ENCODE measurements around the gene LRRC56. TPM values are rescaled to one million over a fixed set of nuclear protein-coding genes. Genes with fewer than 3 reads are reported as not detected.

Gene LRRC56
- total and polyA plus RNA-seq, 2 of the 13 experiments (the other 11 are each of a cell fraction or from before 2014, with no cell fraction given): 0.11 to 0.29 TPM

DNA sequence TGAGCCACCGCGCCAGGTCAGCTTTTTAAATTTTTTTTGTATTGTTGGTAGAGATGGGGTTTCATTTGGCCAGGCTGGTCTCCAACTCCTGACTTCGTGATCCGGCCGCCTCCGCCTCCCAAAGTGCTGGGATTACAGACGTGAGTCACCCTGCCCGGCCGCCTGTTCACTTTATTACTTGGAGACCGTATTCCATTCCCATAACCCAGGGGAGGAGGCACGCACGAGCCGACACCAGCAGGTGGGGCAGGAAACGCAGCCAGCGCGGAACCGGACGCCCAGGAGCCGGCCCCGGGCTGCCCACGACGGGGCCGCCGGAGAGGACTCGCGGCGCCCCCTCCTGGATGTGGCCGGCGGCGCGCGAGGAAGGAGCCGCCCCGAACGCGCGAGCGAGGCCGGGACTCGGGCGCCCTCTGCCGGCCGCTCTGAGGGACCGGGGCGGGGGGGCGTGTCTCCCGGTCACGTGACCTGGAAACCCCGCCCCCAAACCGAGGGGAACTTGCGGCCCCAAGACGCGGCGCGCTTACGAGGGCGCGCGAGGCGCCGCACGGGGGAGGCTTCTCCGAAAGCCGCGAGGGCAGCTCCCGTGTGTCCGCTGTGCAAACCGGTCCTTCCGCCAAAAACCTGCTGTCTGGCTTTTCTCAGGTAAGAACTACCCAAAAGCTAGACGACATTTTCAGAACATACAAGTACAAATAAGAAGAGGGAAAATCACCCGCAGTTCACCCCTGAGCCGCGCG, 18.7 kb upstream of the LRRC56 start (continued):
- TF ChIP-seq SKI (IDR thresholded peaks at IDR 0.05; ENCODE audit: partially characterized antibody) (peak; percentile 88), PHF5A (CRISPR knock-in tag; IDR thresholded peaks at IDR 0.05; ENCODE audit: low read depth, unreplicated experiment) (peak; percentile 76), FOXC1 (CRISPR knock-in tag; IDR thresholded peaks at IDR 0.05; ENCODE audit: borderline replicate concordance) (peak; percentile 88), SALL2 (CRISPR knock-in tag; IDR thresholded peaks at IDR 0.05) (peak; percentile 33; the same call in 1 of the 2 replicates), ZNF414 (CRISPR knock-in tag; IDR thresholded peaks at IDR 0.05) (peak; percentile 86; the same call in 1 of the 2 replicates), LCORL (IDR thresholded peaks at IDR 0.05) (no peak), LCORL (CRISPR knock-in tag; IDR thresholded peaks at IDR 0.05) (peak; percentile 68; the same call in 1 of the 2 replicates), ARNT2 (CRISPR knock-in tag; IDR thresholded peaks at IDR 0.05; ENCODE audit: low read depth) (0 out of 2 replicates have a peak, but pooled peaks have one; percentile 25), GABPA (IDR thresholded peaks at IDR 0.05; ENCODE audit: low read depth, low read length) (no peak; the same call in 1 of the 2 replicates), GABPA (CRISPR knock-in tag; IDR thresholded peaks at IDR 0.05; ENCODE audit: low read depth) (peak; percentile 44; the same call in 1 of the 2 replicates), MXI1 (IDR thresholded peaks at IDR 0.05; ENCODE audit: borderline replicate concordance, low read depth, low read length) (peak; percentile 81; the same call in 1 of the 3 replicates), PHF21A (CRISPR knock-in tag; IDR thresholded peaks at IDR 0.05) (peak; percentile 72; the same call in 1 of the 2 replicates), MYC (CRISPR knock-in tag; IDR thresholded peaks at IDR 0.05; ENCODE audit: borderline replicate concordance) (peak; percentile 83; the same call in 1 of the 2 replicates), ZSCAN25 (CRISPR knock-in tag; IDR thresholded peaks at IDR 0.05) (0 out of 2 replicates have a peak, but pooled peaks have one; percentile 45), PAXIP1 (CRISPR knock-in tag; conservative IDR thresholded peaks at IDR 0.05) (peak; percentile 32), YY1 (IDR thresholded peaks at IDR 0.05; ENCODE audit: insufficient read depth, insufficient replicate concordance, low read depth, low read length) (peak; percentile 79), POLR2AphosphoS5 (IDR thresholded peaks at IDR 0.05; ENCODE audit: low read depth, low read length) (0 out of 2 replicates have a peak, but pooled peaks have one; percentile 27), STAG1 (CRISPR knock-in tag; IDR thresholded peaks at IDR 0.05) (peak; percentile 78), KAT7 (CRISPR knock-in tag; IDR thresholded peaks at IDR 0.05; ENCODE audit: borderline replicate concordance) (peak; percentile 58; the same call in 1 of the 2 replicates), XRCC5 (optimal IDR thresholded peaks at IDR 0.05; ENCODE audit: low read length) (peak; percentile 93)
- TF ChIP-seq, protein P1, sequence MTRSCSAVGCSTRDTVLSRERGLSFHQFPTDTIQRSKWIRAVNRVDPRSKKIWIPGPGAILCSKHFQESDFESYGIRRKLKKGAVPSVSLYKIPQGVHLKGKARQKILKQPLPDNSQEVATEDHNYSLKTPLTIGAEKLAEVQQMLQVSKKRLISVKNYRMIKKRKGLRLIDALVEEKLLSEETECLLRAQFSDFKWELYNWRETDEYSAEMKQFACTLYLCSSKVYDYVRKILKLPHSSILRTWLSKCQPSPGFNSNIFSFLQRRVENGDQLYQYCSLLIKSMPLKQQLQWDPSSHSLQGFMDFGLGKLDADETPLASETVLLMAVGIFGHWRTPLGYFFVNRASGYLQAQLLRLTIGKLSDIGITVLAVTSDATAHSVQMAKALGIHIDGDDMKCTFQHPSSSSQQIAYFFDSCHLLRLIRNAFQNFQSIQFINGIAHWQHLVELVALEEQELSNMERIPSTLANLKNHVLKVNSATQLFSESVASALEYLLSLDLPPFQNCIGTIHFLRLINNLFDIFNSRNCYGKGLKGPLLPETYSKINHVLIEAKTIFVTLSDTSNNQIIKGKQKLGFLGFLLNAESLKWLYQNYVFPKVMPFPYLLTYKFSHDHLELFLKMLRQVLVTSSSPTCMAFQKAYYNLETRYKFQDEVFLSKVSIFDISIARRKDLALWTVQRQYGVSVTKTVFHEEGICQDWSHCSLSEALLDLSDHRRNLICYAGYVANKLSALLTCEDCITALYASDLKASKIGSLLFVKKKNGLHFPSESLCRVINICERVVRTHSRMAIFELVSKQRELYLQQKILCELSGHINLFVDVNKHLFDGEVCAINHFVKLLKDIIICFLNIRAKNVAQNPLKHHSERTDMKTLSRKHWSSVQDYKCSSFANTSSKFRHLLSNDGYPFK (CRISPR knock-in tag; IDR thresholded peaks at IDR 0.05; ENCODE audit: borderline replicate concordance): no peak
- TF ChIP-seq, protein P2, sequence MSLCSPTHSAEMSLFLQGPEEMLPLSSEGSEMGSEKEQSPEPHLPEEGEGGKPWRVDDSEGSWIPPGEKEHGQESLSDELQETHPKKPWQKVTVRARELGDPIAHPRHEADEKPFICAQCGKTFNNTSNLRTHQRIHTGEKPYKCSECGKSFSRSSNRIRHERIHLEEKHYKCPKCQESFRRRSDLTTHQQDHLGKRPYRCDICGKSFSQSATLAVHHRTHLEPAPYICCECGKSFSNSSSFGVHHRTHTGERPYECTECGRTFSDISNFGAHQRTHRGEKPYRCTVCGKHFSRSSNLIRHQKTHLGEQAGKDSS (CRISPR knock-in tag; IDR thresholded peaks at IDR 0.05; ENCODE audit: borderline replicate concordance, low read depth): 0 out of 2 replicates have a peak, but pooled peaks have one; percentile 43
